ENCODE measurements around the gene ADRA1B.

The ADRA1B gene

GRCh38 chr5:159987031-159987674 is 70.9 kb downstream of the ADRA1B start:
- Histone ChIP-seq H3K4me2 (peak overlapping the region; percentile 53; the same call in 1 of the 2 replicates), H3K4me3 (IDR thresholded peaks at IDR 0.05; ENCODE audit: insufficient read depth, low read depth, low read length) (no peak overlapping the region), H2AFZ (ENCODE audit: low read depth) (peak overlapping the region; percentile 47; the same call in 1 of the 2 replicates), H3K4me1 (ENCODE audit: low read depth, poor library complexity, severe bottlenecking) (peaks cover 3% of the 10 kb centered on the region), H3K79me2 (ENCODE audit: insufficient read depth, low read depth) (no peaks in the 10 kb centered on the region), H4K20me1 (ENCODE audit: insufficient read depth) (no peaks in the 10 kb centered on the region), H3K27ac (no peak overlapping the region), H3K36me3 (ENCODE audit: insufficient read depth) (no peaks in the 10 kb centered on the region), H3K27me3 (ENCODE audit: insufficient read depth, low read depth) (no peaks in the 10 kb centered on the region), H3K9ac (peak overlapping the region; percentile 22; the same call in 1 of the 2 replicates)
- peak; percentile 50; the same call in 1 of the 2 replicates for TF ChIP-seq CTCF (conservative IDR thresholded peaks at IDR 0.05; ENCODE audit: low read depth, low read length)

- Histone ChIP-seq H3K4me3 (IDR thresholded peaks at IDR 0.05; ENCODE audit: insufficient read depth, low read depth, low read length) (no peak overlapping the region), H3K4me2 (no peak overlapping the region), H3K36me3 (ENCODE audit: insufficient read depth) (no peaks in the 10 kb centered on the region), H2AFZ (ENCODE audit: low read depth) (no peak overlapping the region), H3K27ac (no peak overlapping the region), H3K9ac (no peak overlapping the region), H3K4me1 (ENCODE audit: low read depth, poor library complexity, severe bottlenecking) (peaks cover 3% of the 10 kb centered on the region), H4K20me1 (ENCODE audit: insufficient read depth) (no peaks in the 10 kb centered on the region), H3K79me2 (ENCODE audit: insufficient read depth, low read depth) (no peaks in the 10 kb centered on the region), H3K27me3 (ENCODE audit: insufficient read depth, low read depth) (no peaks in the 10 kb centered on the region)
- no peak for TF ChIP-seq CTCF (conservative IDR thresholded peaks at IDR 0.05; ENCODE audit: low read depth, low read length)
Measured at GRCh38 chr5:159990506-159990905, 74.2 kb downstream of the ADRA1B start.

- Histone ChIP-seq H3K79me2 (ENCODE audit: insufficient read depth, low read depth) (no peaks in the 10 kb centered on the region), H3K4me3 (IDR thresholded peaks at IDR 0.05; ENCODE audit: insufficient read depth, low read depth, low read length) (no peak overlapping the region), H3K4me1 (ENCODE audit: low read depth, poor library complexity, severe bottlenecking) (peaks cover 8% of the 10 kb centered on the region), H3K27ac (no peak overlapping the region), H3K4me2 (no peak overlapping the region), H2AFZ (ENCODE audit: low read depth) (no peak overlapping the region), H4K20me1 (ENCODE audit: insufficient read depth) (no peaks in the 10 kb centered on the region), H3K27me3 (ENCODE audit: insufficient read depth, low read depth) (no peaks in the 10 kb centered on the region), H3K9ac (no peak overlapping the region), H3K36me3 (ENCODE audit: insufficient read depth) (no peaks in the 10 kb centered on the region)
- no peak for TF ChIP-seq CTCF (conservative IDR thresholded peaks at IDR 0.05; ENCODE audit: low read depth, low read length)
Measured at GRCh38 chr5:159992566-159992965, 76.3 kb downstream of the ADRA1B start.

GRCh38 chr5:159993194-159993593 is 76.9 kb downstream of the ADRA1B start:
- Histone ChIP-seq H3K27ac (no peak overlapping the region), H3K9ac (no peak overlapping the region), H3K27me3 (ENCODE audit: insufficient read depth, low read depth) (no peaks in the 10 kb centered on the region), H2AFZ (ENCODE audit: low read depth) (no peak overlapping the region), H3K4me3 (IDR thresholded peaks at IDR 0.05; ENCODE audit: insufficient read depth, low read depth, low read length) (no peak overlapping the region), H3K79me2 (ENCODE audit: insufficient read depth, low read depth) (no peaks in the 10 kb centered on the region), H3K36me3 (ENCODE audit: insufficient read depth) (no peaks in the 10 kb centered on the region), H3K4me2 (no peak overlapping the region), H3K4me1 (ENCODE audit: low read depth, poor library complexity, severe bottlenecking) (peaks cover 6% of the 10 kb centered on the region), H4K20me1 (ENCODE audit: insufficient read depth) (no peaks in the 10 kb centered on the region)
- no peak for TF ChIP-seq CTCF (conservative IDR thresholded peaks at IDR 0.05; ENCODE audit: low read depth, low read length)

Data from KMS-11 (cell line).